Naive thymus-derived CD4-positive, alpha-beta T cell (primary cell): ENCODE measurements around the gene THRA. TPM values are rescaled to one million over a fixed set of nuclear protein-coding genes. Genes with fewer than 3 reads are reported as not detected.

Experiments used
- ATAC-seq: fragments of 150-1000 bp; cut with Tn5 transposase; 2 replicates; pipeline ENCODE4 v1.10.0; 2021; ENCODE audit warnings: mild to moderate bottlenecking, moderate library complexity
- CTCF ChIA-PET: fragments of 350-600 bp; sonication (Branson Sonifier 250); formaldehyde crosslinking; loops from one replicate; lab custom pipeline; 2021; ENCODE audit warnings: antibody characterized with exemption; lab: Charles Lee
- POLR2A ChIA-PET: fragments of 350-600 bp; sonication (Branson Sonifier 250); formaldehyde crosslinking; loops from one replicate; lab custom pipeline; 2021; ENCODE audit warnings: antibody characterized with exemption, inconsistent platforms; lab: Charles Lee
- DNase-seq, 9 donors: peaks; one replicate each; pipeline versions ENCODE4 v3.0.0 to v3.0.0-alpha.2; 2020 to 2022; ENCODE audit warnings: mixed read lengths in 1 of 9
- H3K27ac ChIP-seq: one replicate; pipeline ENCODE4 v1.7.0; 2013; ENCODE audit warnings: mild to moderate bottlenecking, low read depth, low read length, moderate library complexity
- H3K27me3 ChIP-seq, 2 donors: one replicate each; pipeline ENCODE4 v1.7.0; 2013; ENCODE audit warnings: low read length in 2 of 2, mild to moderate bottlenecking in 2 of 2, moderate library complexity in 2 of 2; ENCODE audit not compliant: control insufficient read depth in 2 of 2, insufficient read depth in 2 of 2
- H3K36me3 ChIP-seq, 3 experiments: 1 replicate in 2 of 3; 2 replicates in 1 of 3; pipeline ENCODE4 v1.7.0; 2013; ENCODE audit warnings: low read length in 3 of 3, mild to moderate bottlenecking in 3 of 3, moderate library complexity in 1 of 3; ENCODE audit not compliant: insufficient read depth in 3 of 3, control insufficient read depth in 2 of 3
- H3K4me1 ChIP-seq, 2 donors: one replicate each; pipeline ENCODE4 v1.7.0; 2013; ENCODE audit warnings: low read length in 2 of 2, mild to moderate bottlenecking in 2 of 2, moderate library complexity in 1 of 2; ENCODE audit not compliant: control insufficient read depth in 2 of 2, insufficient read depth in 2 of 2
- H3K4me3 ChIP-seq: 2 replicates; pipeline ENCODE4 v1.7.0; 2013; ENCODE audit warnings: mild to moderate bottlenecking, low read length
- H3K9me3 ChIP-seq, 3 experiments: 1 replicate in 2 of 3; 2 replicates in 1 of 3; pipeline ENCODE4 v1.7.0; 2013; ENCODE audit warnings: low read length in 3 of 3; ENCODE audit not compliant: control insufficient read depth in 2 of 3
- H3K27ac Mint-ChIP-seq, 9 donors: one replicate each; pipeline ENCODE4 v1.8.0; 2020 to 2022; ENCODE audit warnings: mixed read lengths in 9 of 9, mild to moderate bottlenecking in 8 of 9, moderate library complexity in 5 of 9, inconsistent platforms in 2 of 9
- H3K27me3 Mint-ChIP-seq, 5 donors: one replicate each; pipeline ENCODE4 v1.8.0; 2021 to 2022; ENCODE audit warnings: mixed read lengths in 5 of 5, mild to moderate bottlenecking in 1 of 5
- H3K36me3 Mint-ChIP-seq, 5 donors: one replicate each; pipeline ENCODE4 v1.8.0; 2020 to 2022; ENCODE audit warnings: mixed read lengths in 5 of 5, mild to moderate bottlenecking in 3 of 5, inconsistent platforms in 1 of 5
- H3K4me1 Mint-ChIP-seq, 7 donors: one replicate each; pipeline ENCODE4 v1.8.0; 2020 to 2022; ENCODE audit warnings: mixed read lengths in 7 of 7, mild to moderate bottlenecking in 3 of 7, inconsistent platforms in 1 of 7
- H3K4me3 Mint-ChIP-seq, 10 donors: one replicate each; pipeline ENCODE4 v1.8.0; 2020 to 2022; ENCODE audit warnings: mild to moderate bottlenecking in 10 of 10, mixed read lengths in 10 of 10, moderate library complexity in 6 of 10, inconsistent platforms in 2 of 10
- H3K9me3 Mint-ChIP-seq, 11 donors: one replicate each; pipeline ENCODE4 v1.8.0; 2020 to 2022; ENCODE audit warnings: mixed read lengths in 11 of 11, mild to moderate bottlenecking in 4 of 11, inconsistent platforms in 1 of 11, moderate library complexity in 1 of 11
- intact Hi-C, 2 donors: fragments of 100-400 bp; cut with micrococcal nuclease; formaldehyde crosslinking; loops; one replicate each; pipeline ENCODE4 v1.15.1; 2023
- polyA plus RNA-seq, 2 donors: library from polyadenylated mRNA; unstranded; fragments of 300-500 nt; fragmentation: Illumina TruSeq; gene quantifications; one replicate each; pipeline ENCODE4 v1.2.3, GENCODE V29; 2021
- total RNA-seq, 6 experiments: library from RNA in 5 of 6; stranded (reverse) in 5 of 6; gene quantifications; 1 replicate in 5 of 6; 2 replicates in 1 of 6; pipeline ENCODE4 v1.2.3 and lab custom pipeline; 2021 to 2026

The THRA gene
- total and polyA plus RNA-seq, 7 experiments from 2014 or later: 3.2 to 55.9 (median 33.5) TPM

- H3K9me3 Mint-ChIP-seq: peaks cover 0 to 4% (median 0%) of the 10 kb centered on the region in 11 donors
- Histone ChIP-seq H3K4me3 (no peak overlapping the region), H3K9me3 (no peaks in the 10 kb centered on the region), H3K4me1 (peaks cover 27 to 40% of the 10 kb centered on the region in 2 donors), H3K27me3 (no peaks in the 10 kb centered on the region), H3K27ac (no peak overlapping the region), H3K36me3 (peaks cover 0 to 81% (median 24%) of the 10 kb centered on the region in 3 experiments)
- ATAC-seq (no peak), DNase-seq (no peak)
- no peaks in the 10 kb centered on the region for H3K27me3 Mint-ChIP-seq
- no peak overlapping the region for H3K4me3 Mint-ChIP-seq
- H3K4me1 Mint-ChIP-seq: peaks cover 32 to 63% (median 48%) of the 10 kb centered on the region in 7 donors
- H3K36me3 Mint-ChIP-seq: peaks cover 14 to 49% (median 30%) of the 10 kb centered on the region in 5 donors
- ChIA-PET POLR2A (interaction anchor here (0.7 to 12.4 kb wide), 10 partner anchors 8 to 31 kb away, joined by 3 to 291 read pairs (median 6); partner anchors contain the start of gene THRA), CTCF (interaction anchor here (1.5 to 7.2 kb wide), 3 partner anchors 14 to 19 kb away, joined by 8 to 49 read pairs (median 9); no protein-coding TSS in a partner anchor)
- intact Hi-C loops: no loop called here
- H3K27ac Mint-ChIP-seq: peak overlapping the region in 6 of 9 donors; percentile 34 to 95 (median 77)
Measured at GRCh38 chr17:40093005-40093579, 30.3 kb downstream of the THRA start.

DNA sequence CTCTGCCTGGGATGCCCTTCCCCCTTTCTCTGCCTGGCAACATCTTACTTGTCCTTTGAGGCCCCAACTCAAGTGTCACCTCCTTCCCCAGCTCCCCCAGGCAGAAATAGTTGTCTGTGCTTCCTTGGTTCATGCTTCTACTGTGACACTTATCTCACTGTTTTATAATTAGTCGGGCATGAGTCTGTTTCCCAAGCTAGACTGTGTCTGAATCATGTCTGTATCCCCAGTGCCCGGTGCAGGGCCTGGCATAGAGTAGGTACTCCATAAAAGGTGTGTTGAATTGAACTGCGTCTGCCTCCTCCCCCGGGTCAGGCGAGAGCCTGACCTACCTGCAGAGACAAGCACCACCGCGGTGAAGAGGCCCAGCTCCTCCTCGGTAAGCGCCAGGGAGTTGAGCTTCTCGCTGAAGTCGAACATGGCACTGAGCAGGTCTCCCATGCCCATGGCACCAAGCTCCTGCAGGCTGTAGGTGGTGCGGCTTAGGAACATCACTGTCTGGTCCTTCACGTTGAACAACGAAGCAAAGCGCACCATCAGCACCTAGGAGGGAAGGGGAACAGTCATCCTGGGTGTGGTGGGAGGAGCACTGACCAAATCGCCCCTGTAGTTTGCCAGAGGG, 30.9 kb downstream of the THRA start:
- no peaks in the 10 kb centered on the region for H3K27me3 ChIP-seq
- no peaks in the 10 kb centered on the region for H3K9me3 ChIP-seq
- CTCF ChIA-PET: interaction anchor here (0.6 to 7.2 kb wide), 4 partner anchors 13 to 19 kb away, joined by 3 to 49 read pairs (median 8); no protein-coding TSS in a partner anchor
- Mint-ChIP-seq H3K27ac (peak overlapping the region in 8 of 9 donors; percentile 27 to 95 (median 76)), H3K27me3 (no peaks in the 10 kb centered on the region), H3K4me1 (peaks cover 36 to 69% (median 54%) of the 10 kb centered on the region in 7 donors), H3K36me3 (peaks cover 14 to 48% (median 30%) of the 10 kb centered on the region in 5 donors), H3K4me3 (peak overlapping the region in 3 of 10 donors; percentile 61 to 99 (median 82)), H3K9me3 (peaks cover 0 to 6% (median 0%) of the 10 kb centered on the region in 11 donors)
- H3K4me1 ChIP-seq: peaks cover 33 to 46% of the 10 kb centered on the region in 2 donors
- no peak overlapping the region for H3K27ac ChIP-seq
- peaks cover 0 to 75% (median 19%) of the 10 kb centered on the region in 3 experiments for H3K36me3 ChIP-seq
- H3K4me3 ChIP-seq: no peak overlapping the region
- intact Hi-C loops: no loop called here
- POLR2A ChIA-PET: interaction anchor here (0.9 to 12.4 kb wide), 8 partner anchors 9 to 31 kb away, joined by 3 to 291 read pairs (median 7); partner anchors contain the start of gene THRA
- no peak for DNase-seq
- no peak for ATAC-seq

GRCh38 chr17:40094874-40095273, 32.1 kb downstream of the THRA start:
- Histone ChIP-seq H3K36me3 (peaks cover 0 to 63% (median 12%) of the 10 kb centered on the region in 3 experiments), H3K9me3 (no peaks in the 10 kb centered on the region), H3K27ac (peak overlapping the region; percentile 94), H3K4me1 (peaks cover 41 to 47% of the 10 kb centered on the region in 2 donors), H3K27me3 (no peaks in the 10 kb centered on the region), H3K4me3 (no peak overlapping the region)
- ChIA-PET POLR2A (interaction anchor here (1.2 to 12.4 kb wide), 10 partner anchors 8 to 45 kb away, joined by 3 to 291 read pairs (median 8); partner anchors contain the start of genes CASC3 and THRA), CTCF (interaction anchor here (0.7 to 7.2 kb wide), 5 partner anchors 10 to 32 kb away, joined by 3 to 133 read pairs (median 29); no protein-coding TSS in a partner anchor)
- Mint-ChIP-seq H3K27ac (peak overlapping the region in 8 of 9 donors; percentile 42 to 100 (median 93)), H3K4me1 (peaks cover 40 to 78% (median 60%) of the 10 kb centered on the region in 7 donors), H3K4me3 (peak overlapping the region in 8 of 10 donors; percentile 36 to 99 (median 88)), H3K27me3 (no peaks in the 10 kb centered on the region), H3K36me3 (peaks cover 14 to 42% (median 27%) of the 10 kb centered on the region in 5 donors), H3K9me3 (peaks cover 0 to 8% (median 0%) of the 10 kb centered on the region in 11 donors)
- no peak for ATAC-seq
- intact Hi-C loops: loop anchor here in 1 of 2 donors (5.0 kb wide), 1 partner anchor 192 kb away; the partner anchor contains the start of gene CDC6
- DNase-seq: no peak

- CTCF ChIA-PET: interaction anchor here (0.6 to 7.2 kb wide), 9 partner anchors 10 to 1581 kb away, joined by 3 to 133 read pairs (median 3); no protein-coding TSS in a partner anchor
- DNase-seq: no peak
- H3K4me3 ChIP-seq: peak overlapping the region; percentile 36
Measured at GRCh38 chr17:40095351-40095943, 32.7 kb downstream of the THRA start.

GRCh38 chr17:40095944-40096791, 33.4 kb downstream of the THRA start:
- no peaks in the 10 kb centered on the region for H3K9me3 ChIP-seq
- H3K27me3 Mint-ChIP-seq: no peaks in the 10 kb centered on the region
- peak overlapping the region; percentile 58 for H3K4me3 ChIP-seq
- peaks cover 0 to 8% (median 0%) of the 10 kb centered on the region in 11 donors for H3K9me3 Mint-ChIP-seq
- ChIA-PET CTCF (interaction anchor here (0.6 to 7.2 kb wide), 7 partner anchors 11 to 1580 kb away, joined by 3 to 133 read pairs (median 3); no protein-coding TSS in a partner anchor), POLR2A (interaction anchor here (0.9 to 12.4 kb wide), 14 partner anchors 10 to 72 kb away, joined by 3 to 291 read pairs (median 5); partner anchors contain the start of genes CASC3 and THRA)
- peaks cover 51 to 86% (median 72%) of the 10 kb centered on the region in 7 donors for H3K4me1 Mint-ChIP-seq
- H3K27me3 ChIP-seq: no peaks in the 10 kb centered on the region
- H3K4me3 Mint-ChIP-seq: peak overlapping the region; percentile 77 to 99 (median 84)
- H3K36me3 ChIP-seq: peaks cover 0 to 51% (median 12%) of the 10 kb centered on the region in 3 experiments
- H3K36me3 Mint-ChIP-seq: peaks cover 14 to 42% (median 26%) of the 10 kb centered on the region in 5 donors
- intact Hi-C loops: loop anchor here (1.0 to 5.0 kb wide), 8 partner anchors 17 to 191 kb away; partner anchors contain the start of genes MED24 (in 2 of the 2), CASC3 (in 1 of the 2) and CDC6 (in 1 of the 2)
- peak overlapping the region; percentile 85 to 100 (median 95) for H3K27ac Mint-ChIP-seq
- peak overlapping the region; percentile 94 for H3K27ac ChIP-seq
- peaks cover 50 to 52% of the 10 kb centered on the region in 2 donors for H3K4me1 ChIP-seq
- ATAC-seq: peak; percentile 76
- DNase-seq: peak; percentile 41 to 94 (median 89)

More at GRCh38 chr17:40095351-40095943, 32.7 kb downstream of the THRA start:
- Histone ChIP-seq H3K4me1 (peaks cover 44 to 47% of the 10 kb centered on the region in 2 donors), H3K9me3 (no peaks in the 10 kb centered on the region), H3K27ac (peak overlapping the region; percentile 94), H3K36me3 (peaks cover 0 to 57% (median 12%) of the 10 kb centered on the region in 3 experiments), H3K27me3 (no peaks in the 10 kb centered on the region)
- Mint-ChIP-seq H3K27ac (peak overlapping the region; percentile 85 to 100 (median 95)), H3K4me1 (peaks cover 44 to 80% (median 65%) of the 10 kb centered on the region in 7 donors), H3K9me3 (peaks cover 0 to 8% (median 0%) of the 10 kb centered on the region in 11 donors), H3K4me3 (peak overlapping the region; percentile 77 to 99 (median 84)), H3K36me3 (peaks cover 14 to 42% (median 26%) of the 10 kb centered on the region in 5 donors), H3K27me3 (no peaks in the 10 kb centered on the region)
- intact Hi-C loops: loop anchor here in 1 of 2 donors (5.0 kb wide), 1 partner anchor 192 kb away; the partner anchor contains the start of gene CDC6
- no peak for ATAC-seq
- POLR2A ChIA-PET: interaction anchor here (1.1 to 12.4 kb wide), 11 partner anchors 9 to 73 kb away, joined by 3 to 291 read pairs (median 6); partner anchors contain the start of genes CASC3 and THRA
